ENCODE results near the gene APBA2. TPM values are rescaled to one million over a fixed set of nuclear protein-coding genes. Genes with fewer than 3 reads are reported as not detected.

Gene APBA2
- total RNA-seq, 4 donors from 2014 or later: 1.6 to 8.2 (median 2.5) TPM

GRCh38 chr15:28963711-28964081 lies 77.9 kb downstream of the APBA2 start:
- H3K36me3 ChIP-seq: no peaks in the 10 kb centered on the region

DNA sequence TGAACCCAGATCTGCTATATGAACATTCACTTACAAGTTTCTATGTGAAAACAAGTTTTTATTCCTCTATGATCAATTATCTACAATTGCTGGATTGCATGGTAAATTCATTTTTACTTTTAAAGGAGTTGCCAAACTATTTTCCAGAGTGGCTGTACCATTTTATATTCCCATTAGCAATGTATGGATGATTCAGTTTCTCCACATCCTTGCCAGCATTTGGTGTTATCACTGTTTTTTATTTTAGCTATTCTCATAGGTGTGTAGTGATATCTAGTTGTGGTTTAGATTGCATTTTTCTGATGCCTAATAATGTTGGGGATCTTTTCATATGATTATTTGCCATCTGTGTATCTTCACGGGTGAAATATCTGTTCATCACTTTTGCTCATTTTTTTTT lies 78.3 kb downstream of the APBA2 start:
- in situ Hi-C loops (cut with MboI; ENCODE audit: low pct_ligation_motif_present in 1 of 4, low pct_unique_long_range_greater_than_20kb in 1 of 4, low sequenced_read_pairs in 3 of 4): no loop called here
- Histone ChIP-seq H3K4me3 (no peak overlapping the region), H3K27me3 (no peaks in the 10 kb centered on the region), H3K4me1 (no peaks in the 10 kb centered on the region), H3K9me3 (no peaks in the 10 kb centered on the region), H3K27ac (no peak overlapping the region), H3K36me3 (no peaks in the 10 kb centered on the region)
- no peak for TF ChIP-seq POLR2A (IDR thresholded peaks at IDR 0.05)
- no peak for TF ChIP-seq POLR2AphosphoS5 (IDR thresholded peaks at IDR 0.05)
- TF ChIP-seq EP300 (IDR thresholded peaks at IDR 0.05; ENCODE audit: low read depth): no peak
- TF ChIP-seq CTCF (IDR thresholded peaks at IDR 0.05): no peak
- no peak for DNase-seq
- WGBS, 2 donors (ENCODE audit: low coverage in 1 of 2): 86 to 95% methylated on average over 1 of the region's 1 CpG
- intact Hi-C loops (cut with DNase I; ENCODE audit: low total_unique reads): no loop called here

More at GRCh38 chr15:28963711-28964081, 77.9 kb downstream of the APBA2 start:
- intact Hi-C loops (cut with DNase I; ENCODE audit: low total_unique reads): no loop called here
- Histone ChIP-seq H3K4me3 (no peak overlapping the region), H3K4me1 (no peaks in the 10 kb centered on the region), H3K27ac (no peak overlapping the region), H3K9me3 (no peaks in the 10 kb centered on the region), H3K27me3 (no peaks in the 10 kb centered on the region)
- WGBS, 2 donors (ENCODE audit: low coverage in 1 of 2): 72 to 79% methylated on average over 2 of the region's 2 CpGs
- DNase-seq: no peak
- no peak for TF ChIP-seq POLR2A (IDR thresholded peaks at IDR 0.05)
- TF ChIP-seq CTCF (IDR thresholded peaks at IDR 0.05): no peak
- TF ChIP-seq POLR2AphosphoS5 (IDR thresholded peaks at IDR 0.05): no peak
- no peak for TF ChIP-seq EP300 (IDR thresholded peaks at IDR 0.05; ENCODE audit: low read depth)
- in situ Hi-C loops (cut with MboI; ENCODE audit: low pct_ligation_motif_present in 1 of 4, low pct_unique_long_range_greater_than_20kb in 1 of 4, low sequenced_read_pairs in 3 of 4): no loop called here

GRCh38 chr15:28967066-28967465 lies 81.3 kb downstream of the APBA2 start:
- in situ Hi-C loops (cut with MboI; ENCODE audit: low pct_ligation_motif_present in 1 of 4, low pct_unique_long_range_greater_than_20kb in 1 of 4, low sequenced_read_pairs in 3 of 4) (no loop called here), intact Hi-C loops (cut with DNase I; ENCODE audit: low total_unique reads) (no loop called here)
- Histone ChIP-seq H3K4me3 (no peak overlapping the region), H3K27ac (no peak overlapping the region), H3K36me3 (no peaks in the 10 kb centered on the region), H3K27me3 (no peaks in the 10 kb centered on the region), H3K9me3 (no peaks in the 10 kb centered on the region), H3K4me1 (no peaks in the 10 kb centered on the region)
- TF ChIP-seq POLR2AphosphoS5 (IDR thresholded peaks at IDR 0.05): no peak
- TF ChIP-seq POLR2A (IDR thresholded peaks at IDR 0.05): no peak
- TF ChIP-seq CTCF (IDR thresholded peaks at IDR 0.05): no peak
- TF ChIP-seq EP300 (IDR thresholded peaks at IDR 0.05; ENCODE audit: low read depth): no peak
- no peak for DNase-seq

DNA sequence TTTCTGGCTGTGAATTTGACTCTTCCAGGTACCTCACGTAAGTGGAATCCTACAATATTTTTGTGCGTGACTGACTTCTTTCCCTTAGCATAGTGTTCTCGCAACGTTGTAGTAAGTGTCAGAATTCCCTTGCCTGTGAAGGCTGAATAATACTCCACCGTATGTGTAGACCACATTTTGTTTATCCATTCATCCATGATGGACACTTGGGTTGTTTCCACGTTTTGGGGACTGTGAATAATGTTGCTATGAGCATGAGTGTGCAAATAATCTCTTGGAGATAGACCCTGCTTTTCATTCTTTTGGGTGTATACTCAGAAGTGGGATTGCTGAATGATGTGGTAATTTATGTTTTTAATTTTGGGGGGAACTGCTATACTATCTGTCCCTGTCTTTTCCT lies 82.2 kb downstream of the APBA2 start:
- Histone ChIP-seq H3K4me3 (no peak overlapping the region), H3K27ac (no peak overlapping the region), H3K27me3 (no peaks in the 10 kb centered on the region), H3K9me3 (no peaks in the 10 kb centered on the region), H3K4me1 (no peaks in the 10 kb centered on the region), H3K36me3 (no peaks in the 10 kb centered on the region)
- intact Hi-C loops (cut with DNase I; ENCODE audit: low total_unique reads): no loop called here
- TF ChIP-seq POLR2A (IDR thresholded peaks at IDR 0.05) (no peak), CTCF (IDR thresholded peaks at IDR 0.05) (no peak), EP300 (IDR thresholded peaks at IDR 0.05; ENCODE audit: low read depth) (no peak), POLR2AphosphoS5 (IDR thresholded peaks at IDR 0.05) (no peak)
- in situ Hi-C loops (cut with MboI; ENCODE audit: low pct_ligation_motif_present in 1 of 4, low pct_unique_long_range_greater_than_20kb in 1 of 4, low sequenced_read_pairs in 3 of 4): no loop called here
- DNase-seq: no peak
- 73 to 90% methylated on average over 5 to 6 of the region's 6 CpGs for WGBS, 2 donors (ENCODE audit: low coverage in 1 of 2)

All from transverse colon (tissue), 4 donors.